ENCODE measurements around the gene SLC22A17. TPM values are rescaled to one million over a fixed set of nuclear protein-coding genes. Genes with fewer than 3 reads are reported as not detected.
"Not testable (repeated sequence)": the region's sequence is repeated elsewhere in the genome, so short reads cannot be mapped to it uniquely, and the experiment has no call there.

Gene SLC22A17
- total RNA-seq (2014; rRNA removed; shearing (Covaris generic)), result 1.6 and 2.2 TPM in 2 replicates
- polyA plus RNA-seq (2014; cell fraction: nucleus; rRNA removed), result 0.87 and 3.8 TPM in 2 replicates

DNA sequence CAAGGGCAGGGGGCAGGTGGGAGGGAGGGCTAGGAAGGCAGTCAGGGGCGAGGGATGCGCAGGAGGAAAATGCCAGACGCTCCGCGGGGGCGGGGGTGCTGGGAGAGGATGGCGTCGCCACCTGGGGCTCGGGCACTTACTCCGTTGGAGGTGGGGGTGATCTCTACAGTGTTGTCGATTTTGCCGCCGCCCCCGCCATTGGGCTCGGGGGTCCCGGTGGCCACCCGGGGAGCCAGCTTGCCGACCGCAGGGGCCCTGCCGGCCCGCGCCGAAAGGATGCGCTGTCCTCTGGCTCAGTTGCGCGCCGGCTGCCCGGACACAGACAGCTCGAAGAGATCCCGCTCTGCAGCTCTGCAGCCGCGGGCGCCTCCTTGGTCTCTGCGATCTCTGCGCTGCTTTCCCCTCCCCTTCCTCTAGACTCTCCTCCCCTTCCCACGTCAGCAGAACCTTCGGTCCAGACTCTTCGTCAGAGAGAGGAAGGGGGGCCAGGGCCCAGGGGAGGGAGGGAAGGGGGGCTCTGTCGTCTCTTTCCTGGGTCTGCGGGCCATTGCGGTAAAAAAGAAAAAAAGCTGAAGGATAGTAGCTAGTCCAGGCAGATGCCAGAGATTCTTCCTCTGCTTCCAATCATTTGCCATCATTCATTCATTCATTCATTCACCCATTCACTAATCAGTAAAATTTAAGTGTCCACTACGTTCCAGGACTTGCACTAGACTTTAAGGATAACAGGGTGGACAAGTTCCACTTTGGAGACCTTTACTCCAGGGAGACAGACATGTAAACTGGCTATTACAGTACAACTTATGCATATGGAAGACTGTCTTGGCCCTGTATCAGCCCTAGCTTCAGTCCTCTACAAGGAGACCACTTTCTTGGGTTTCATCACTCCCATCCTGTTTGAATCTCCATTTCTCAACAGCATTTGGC, at the start of gene SLC22A17:
SLC22A17 (minus strand) TSS at position 382 of the 927 bp plus-strand sequence.
- peak; percentile 43 for DNase-seq (ENCODE audit: extremely low read depth, low read depth)

- DNase-seq (ENCODE audit: extremely low read depth, low read depth), result no peak
These were observed 48.6 kb upstream of the SLC22A17 start for GRCh38 chr14:23401291-23401690.

- not testable (repeated sequence) for DNase-seq (ENCODE audit: extremely low read depth, low read depth)
These were observed 47.9 kb upstream of the SLC22A17 start for GRCh38 chr14:23400496-23401149.

DNA sequence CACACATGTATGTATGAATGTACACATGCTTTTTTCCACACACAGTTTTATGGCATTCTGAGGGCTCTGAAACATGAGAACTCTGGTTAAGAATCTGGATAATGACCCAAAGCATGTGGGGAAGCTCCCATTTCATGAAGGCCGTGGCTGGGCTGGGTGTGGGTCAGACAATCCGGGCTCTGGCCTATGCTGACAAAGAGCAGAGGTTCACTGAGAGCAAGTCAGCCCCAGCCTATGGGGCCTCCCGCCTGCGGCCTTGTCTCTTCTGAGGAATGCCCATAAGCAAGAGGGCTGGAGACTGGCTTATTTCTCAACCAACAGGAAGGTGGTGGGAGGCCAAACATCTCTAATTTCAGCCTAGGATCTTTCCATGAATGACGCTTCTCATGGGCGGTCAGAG, 46.9 kb upstream of the SLC22A17 start:
- no peak for DNase-seq (ENCODE audit: extremely low read depth, low read depth)

GRCh38 chr14:23399136-23399535, 46.4 kb upstream of the SLC22A17 start:
- DNase-seq (ENCODE audit: extremely low read depth, low read depth), result no peak

DNA sequence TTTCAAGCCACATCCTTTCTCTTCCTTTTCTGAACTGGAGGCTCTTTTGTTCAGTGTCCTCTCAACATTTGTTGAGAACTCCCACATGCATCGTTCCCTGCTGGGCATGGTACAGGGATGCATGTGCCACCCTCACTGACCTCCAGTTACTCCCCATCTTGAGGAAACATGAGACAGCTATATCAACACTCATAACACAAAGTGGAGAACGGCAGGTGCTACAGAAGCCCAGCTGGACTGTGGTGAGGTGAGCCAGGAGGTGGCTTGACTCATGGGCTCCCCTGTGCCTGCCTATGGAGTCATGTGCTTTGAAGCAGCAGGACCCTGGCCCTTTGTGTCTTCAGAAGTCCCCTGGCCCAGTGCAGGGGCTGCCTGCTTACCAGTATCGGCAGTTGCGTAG, 45.7 kb upstream of the SLC22A17 start:
- no peak for DNase-seq (ENCODE audit: extremely low read depth, low read depth)

GRCh38 chr14:23396781-23397407, 44.2 kb upstream of the SLC22A17 start:
- no peak for DNase-seq (ENCODE audit: extremely low read depth, low read depth)

DNA sequence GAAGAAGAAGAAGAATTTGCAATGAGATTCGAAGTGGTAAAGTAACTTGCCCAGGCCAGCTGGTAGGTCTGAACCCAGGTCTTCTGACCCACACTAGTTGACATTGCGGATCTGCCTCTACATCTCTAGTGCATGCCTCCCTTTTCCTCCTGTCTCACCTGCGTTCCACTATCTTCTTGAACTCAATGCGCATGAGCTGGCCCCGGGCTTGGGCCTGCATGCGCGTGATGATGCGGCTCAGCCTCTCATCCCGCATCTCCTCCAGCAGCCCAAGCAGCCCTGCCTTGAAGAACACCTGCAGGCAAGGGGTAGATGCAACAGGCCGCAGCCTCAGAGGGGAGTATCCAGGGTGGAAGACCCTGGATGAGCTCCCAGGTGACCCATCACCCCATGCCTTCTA, 43.4 kb upstream of the SLC22A17 start:
- DNase-seq (ENCODE audit: extremely low read depth, low read depth), result no peak

- no peak for DNase-seq (ENCODE audit: extremely low read depth, low read depth)
These were observed 39.9 kb upstream of the SLC22A17 start for GRCh38 chr14:23392613-23393012.

DNA sequence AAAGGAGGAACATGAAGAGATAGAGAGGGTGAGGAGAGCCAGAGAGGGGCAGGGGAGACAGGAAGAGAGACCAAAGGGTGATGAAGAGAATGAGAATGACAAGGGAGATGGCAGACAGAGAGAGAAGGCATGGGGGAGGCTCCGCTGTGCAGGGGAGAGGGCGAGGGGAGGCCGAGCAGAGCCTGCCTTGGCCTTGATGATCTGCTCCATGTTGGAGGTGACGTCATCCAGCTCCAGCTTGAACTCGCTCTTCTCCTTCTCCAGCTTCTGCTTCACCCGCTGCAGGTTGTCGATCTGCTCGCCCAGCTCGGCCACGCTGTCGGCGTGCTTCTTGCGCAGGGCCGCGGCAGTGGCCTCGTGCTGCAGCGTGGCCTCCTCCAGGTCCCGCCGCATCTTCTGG, 37.2 kb upstream of the SLC22A17 start:
- not testable (repeated sequence) for DNase-seq (ENCODE audit: extremely low read depth, low read depth)

GRCh38 chr14:23389396-23389795, 36.7 kb upstream of the SLC22A17 start:
- no peak for DNase-seq (ENCODE audit: extremely low read depth, low read depth)

GRCh38 chr14:23388996-23389395, 36.3 kb upstream of the SLC22A17 start:
- no peak for DNase-seq (ENCODE audit: extremely low read depth, low read depth)

- no peak for DNase-seq (ENCODE audit: extremely low read depth, low read depth)
These were observed 35.5 kb upstream of the SLC22A17 start for GRCh38 chr14:23387916-23388882.

DNA sequence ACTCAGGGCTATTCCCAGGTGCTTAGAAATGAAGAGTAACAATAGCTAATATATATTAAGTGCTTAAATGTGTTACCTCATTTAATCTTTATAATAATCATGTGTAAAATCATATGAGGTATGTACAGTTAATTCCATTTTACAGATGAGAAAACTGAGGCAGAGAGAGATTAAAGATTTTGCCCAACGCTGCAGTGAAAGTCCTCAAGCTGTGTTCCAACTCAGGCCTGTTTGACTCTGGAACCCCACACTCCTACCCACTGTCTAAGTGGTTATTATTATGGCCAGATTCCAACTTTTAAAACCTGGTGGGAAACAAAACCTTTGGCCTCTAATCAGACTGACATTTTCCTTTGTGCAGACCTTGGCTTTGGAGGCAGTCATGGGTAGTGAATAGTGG, 34.3 kb upstream of the SLC22A17 start:
- DNase-seq (ENCODE audit: extremely low read depth, low read depth), result no peak

- not testable (repeated sequence) for DNase-seq (ENCODE audit: extremely low read depth, low read depth)
These were observed 33.6 kb upstream of the SLC22A17 start for GRCh38 chr14:23386266-23386657.

DNA sequence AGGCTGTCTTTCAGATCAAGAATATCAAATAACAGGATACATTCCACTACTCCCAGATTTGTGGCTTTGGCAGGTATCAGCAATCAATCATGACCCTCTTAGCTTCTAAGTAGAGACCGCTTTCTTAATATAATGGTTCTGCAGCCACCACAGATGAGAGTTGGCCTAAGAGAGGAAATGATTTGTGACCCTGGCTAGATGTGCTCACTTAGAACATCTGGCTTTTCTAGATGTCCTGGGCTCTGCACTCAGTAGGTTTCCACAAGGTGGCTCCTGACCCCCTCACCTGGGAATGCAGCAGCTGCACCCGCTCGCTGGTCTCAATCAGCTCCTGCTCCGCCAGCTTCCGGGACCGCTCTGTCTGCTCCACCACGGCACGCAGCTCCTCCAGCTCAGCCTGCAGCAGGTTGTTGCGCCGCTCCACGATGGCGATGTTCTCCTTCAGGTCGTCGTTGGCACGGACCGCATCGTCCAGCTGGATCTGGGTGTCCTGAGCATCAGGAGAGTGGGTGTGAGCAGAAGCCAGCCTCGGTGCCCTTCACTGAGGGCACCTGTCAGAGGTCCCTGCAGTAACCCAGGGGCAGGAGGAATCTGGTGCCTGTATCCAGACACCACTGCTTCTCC, 33.1 kb upstream of the SLC22A17 start:
- DNase-seq (ENCODE audit: extremely low read depth, low read depth), result no peak

GRCh38 chr14:23385244-23385641, 32.6 kb upstream of the SLC22A17 start:
- DNase-seq (ENCODE audit: extremely low read depth, low read depth), result no peak

- DNase-seq (ENCODE audit: extremely low read depth, low read depth), result no peak
These were observed 31.8 kb upstream of the SLC22A17 start for GRCh38 chr14:23384364-23385080.

Measured in NCI-H460 (cell line).